GM19372 (cell line): Measurements from ENCODE around the gene TRIO.
"Not testable (repeated sequence)": the region's sequence is repeated elsewhere in the genome, so short reads cannot be mapped to it uniquely, and the experiment has no call there.

Experiments
- ATAC-seq: cut with Tn5 transposase; IDR thresholded peaks from one replicate; pipeline ENCODE4 v1.9.1; 2021; ENCODE audit warnings: mild to moderate bottlenecking, low read depth, moderate library complexity; ENCODE audit not compliant: unreplicated experiment

The TRIO gene

DNA sequence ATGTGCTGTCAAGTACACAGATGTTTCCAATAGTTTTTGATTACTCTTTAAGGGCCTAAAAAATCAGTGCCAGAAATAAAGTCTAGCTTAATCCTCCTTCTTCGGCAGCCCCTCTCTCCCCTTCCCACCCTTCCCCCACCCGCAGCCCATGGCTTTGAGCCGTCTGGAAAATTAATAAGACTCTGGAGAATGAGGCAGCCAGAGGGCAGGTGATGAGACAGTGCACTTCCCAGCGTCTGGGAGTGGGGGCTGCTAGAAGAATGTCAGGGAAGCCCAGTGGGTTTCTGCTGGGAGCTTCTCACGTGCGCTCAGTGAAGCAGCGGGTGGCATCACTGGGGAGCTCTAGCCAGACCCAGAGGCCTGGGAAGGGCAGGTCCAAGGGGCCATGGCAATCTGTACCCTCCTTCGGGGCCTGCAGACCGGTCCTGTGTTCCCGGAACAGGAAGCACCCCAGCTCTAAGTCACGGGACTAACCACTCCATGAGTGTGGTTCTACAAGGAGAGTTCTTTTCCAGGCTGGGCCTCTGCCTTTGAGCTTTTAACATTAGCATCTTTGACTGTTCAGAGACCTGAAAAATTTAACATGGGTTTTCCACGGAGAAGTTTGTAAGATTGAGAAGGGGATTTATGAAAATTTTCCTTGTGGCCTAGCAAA, 273.6 kb downstream of the TRIO start:
- ATAC-seq: no peak

DNA sequence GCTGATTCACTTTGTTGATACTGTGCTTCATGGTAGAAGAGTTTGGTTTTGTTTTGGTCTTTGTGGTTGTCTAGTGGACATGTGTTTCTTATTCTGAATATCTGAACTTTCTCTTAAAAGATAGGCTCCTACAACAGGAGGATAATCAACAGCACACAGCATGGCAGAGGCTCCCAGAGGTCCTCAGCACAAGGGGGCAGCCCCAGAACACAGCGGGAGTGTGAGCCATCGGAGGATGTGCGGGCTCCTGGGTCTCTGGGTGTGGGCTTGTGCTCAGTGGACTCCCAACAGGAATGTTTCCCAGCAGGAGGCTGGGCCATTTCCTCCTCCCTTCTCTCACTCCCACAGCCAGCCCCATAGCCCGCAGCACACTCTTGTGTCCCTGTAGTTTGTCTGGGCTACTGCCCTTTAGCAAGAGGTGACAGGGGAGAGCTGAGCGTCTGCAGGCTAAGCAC, 274.2 kb downstream of the TRIO start:
- no peak for ATAC-seq

DNA sequence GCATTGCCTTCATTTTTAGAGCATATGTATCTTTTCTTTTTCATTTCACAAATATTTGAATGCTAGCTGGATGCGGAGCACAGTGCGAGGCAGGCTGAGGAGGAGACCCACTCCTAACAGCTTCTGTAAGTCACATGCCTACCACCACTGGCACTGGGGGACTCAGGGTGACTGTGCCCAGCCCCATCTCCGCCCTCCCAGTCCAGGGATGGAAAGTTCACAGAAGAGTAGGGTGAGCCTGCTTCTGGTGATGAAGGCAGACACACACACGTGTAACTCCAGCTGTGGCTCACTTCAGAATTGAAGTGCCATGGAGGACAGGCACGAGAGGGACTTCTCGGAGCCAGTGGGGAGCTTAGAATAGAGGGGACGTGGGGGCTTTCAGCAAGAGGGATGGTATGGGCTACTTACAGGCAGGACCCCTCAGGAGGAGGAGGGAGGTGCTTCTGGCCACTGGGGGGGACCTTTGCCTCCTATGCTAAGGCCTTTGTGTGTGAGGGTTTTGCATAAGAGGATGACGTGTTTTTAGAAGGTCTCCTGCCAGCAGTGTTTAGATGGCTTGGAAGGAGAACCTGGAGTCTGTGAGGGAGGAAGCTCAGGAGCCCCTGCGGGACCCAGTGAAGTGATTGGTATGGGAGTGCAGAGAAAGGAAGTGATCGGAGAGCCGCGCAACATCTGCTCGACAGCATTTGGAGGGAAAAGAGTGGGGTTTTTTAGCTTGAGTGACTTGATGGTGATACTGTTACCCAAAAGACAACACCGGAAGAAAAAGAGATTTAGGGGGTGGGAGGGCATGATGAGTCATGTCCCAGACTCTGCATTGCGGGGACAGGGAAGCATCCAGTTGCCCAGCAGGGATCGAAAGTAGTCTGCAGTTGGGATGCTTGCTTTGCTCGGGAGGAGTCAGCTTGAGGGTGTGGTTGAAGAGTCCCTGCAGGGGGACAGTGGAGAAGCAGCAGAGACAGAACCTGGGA, 274.9 kb downstream of the TRIO start:
- no peak for ATAC-seq

DNA sequence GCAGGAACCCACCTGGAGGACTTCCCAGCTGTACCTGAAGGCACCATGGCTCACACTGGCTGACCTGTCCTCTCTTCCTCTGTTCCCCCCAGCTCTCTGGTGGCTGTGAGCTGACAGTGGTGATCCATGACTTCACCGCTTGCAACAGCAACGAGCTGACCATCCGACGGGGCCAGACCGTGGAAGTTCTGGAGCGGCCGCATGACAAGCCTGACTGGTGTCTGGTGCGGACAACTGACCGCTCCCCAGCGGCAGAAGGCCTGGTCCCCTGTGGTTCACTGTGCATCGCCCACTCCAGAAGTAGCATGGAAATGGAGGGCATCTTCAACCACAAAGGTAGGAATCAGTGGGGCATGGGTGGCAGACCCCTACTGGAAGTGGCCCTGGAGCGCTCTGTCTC, 276.5 kb downstream of the TRIO start:
- no peak for ATAC-seq

DNA sequence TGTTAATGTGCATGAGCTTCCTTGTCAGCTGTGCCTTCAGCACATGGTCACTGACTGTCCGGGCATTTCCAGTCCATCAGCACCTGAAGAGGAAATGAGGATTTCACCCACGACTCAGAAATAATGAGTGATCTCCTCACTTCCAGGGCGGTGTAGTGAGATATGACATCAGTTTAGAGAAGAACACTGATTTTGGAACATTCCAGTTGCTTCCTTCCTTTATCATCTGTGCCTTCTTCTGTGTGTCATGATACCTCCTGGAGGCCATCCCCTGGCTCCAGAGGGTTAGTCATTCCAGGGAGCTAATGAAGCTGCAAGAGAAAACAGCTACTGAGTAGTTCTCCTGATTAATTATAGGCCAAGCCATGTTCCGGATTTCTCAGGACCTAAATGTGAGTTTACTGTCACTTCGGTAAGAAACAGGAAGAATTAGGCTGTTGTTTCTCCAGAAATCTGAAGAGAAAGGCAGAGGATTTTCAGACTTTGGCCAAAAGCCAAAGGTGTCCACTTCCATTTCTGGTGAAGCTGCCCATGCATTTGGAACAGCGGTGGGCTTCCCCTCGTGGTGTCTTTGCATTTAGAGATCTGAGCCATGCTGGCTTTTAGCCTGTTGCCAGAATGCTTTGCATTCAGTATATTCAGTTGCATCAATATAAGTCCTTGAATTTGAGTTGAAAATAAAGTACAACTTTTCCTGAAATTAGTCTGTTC, 277.1 kb downstream of the TRIO start:
- no peak for ATAC-seq

DNA sequence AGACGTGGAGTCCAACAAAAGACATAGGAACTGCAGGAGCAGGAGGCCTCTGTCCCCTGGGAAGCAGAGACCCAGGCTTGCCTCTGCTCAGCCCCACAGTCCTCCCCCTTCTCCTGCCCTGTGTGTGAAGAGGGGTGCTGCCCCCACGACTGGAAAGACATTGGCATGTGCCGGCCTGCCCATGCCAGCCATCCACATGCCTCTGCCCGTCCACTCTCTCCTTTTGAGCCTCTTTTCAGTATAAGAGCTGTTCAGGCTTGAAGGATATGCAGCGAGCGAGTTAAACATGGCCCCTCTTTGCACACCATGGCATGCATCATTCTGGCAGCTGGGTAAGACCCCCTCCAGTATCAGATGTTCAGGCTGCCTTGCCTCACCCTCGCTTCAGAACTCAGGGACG, 278.7 kb downstream of the TRIO start:
- no peak for ATAC-seq

DNA sequence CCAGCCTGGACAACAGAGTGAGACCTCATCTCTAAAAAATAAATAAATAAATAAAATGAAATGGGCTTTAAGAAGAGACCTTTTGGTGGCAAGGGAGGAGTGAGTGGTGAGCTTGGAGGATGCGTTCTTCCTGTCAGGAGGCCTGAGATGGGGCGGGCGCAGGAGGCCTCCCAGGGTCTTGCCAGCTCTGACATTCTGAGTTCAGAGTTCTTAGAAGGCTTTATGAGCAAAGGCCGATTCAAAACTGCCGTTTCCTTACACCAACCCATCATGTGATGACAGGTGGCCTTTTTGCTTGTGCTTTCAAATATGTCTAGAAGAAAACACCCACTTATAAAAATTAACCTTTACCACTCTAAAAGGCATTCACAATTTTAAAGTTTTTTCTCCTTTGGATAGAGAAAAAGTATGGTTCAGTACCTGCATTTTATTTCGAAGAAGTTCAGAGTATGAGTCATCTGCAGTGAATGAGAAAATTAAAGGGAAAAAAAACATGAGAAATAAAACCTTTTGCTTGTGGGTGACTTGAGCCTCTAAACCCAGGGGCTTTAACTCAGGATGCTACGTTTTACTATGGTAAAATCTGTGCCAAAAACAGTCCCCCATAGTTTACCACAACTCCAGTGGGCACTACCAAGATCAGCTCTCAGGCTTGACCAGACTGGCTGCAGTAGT, 281.0 kb downstream of the TRIO start:
- no peak for ATAC-seq

DNA sequence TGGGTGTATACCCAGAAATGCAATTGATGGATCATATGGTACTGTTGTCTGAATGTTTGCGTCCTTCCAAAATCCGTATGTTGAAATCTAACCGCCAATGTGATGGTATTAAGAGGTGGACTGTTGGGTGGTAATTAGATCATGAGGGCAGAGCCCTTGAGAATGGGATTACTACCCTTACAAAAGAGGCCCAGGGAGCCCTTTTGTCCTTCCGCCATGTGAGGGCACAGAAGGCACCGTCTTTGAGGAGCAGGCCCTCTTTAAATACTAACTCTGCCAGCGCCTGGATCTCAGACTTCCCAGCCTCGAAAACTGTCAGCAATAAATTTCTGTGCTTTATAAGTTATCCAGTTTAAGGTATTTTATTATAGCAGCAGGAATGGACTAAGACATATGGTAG, 282.4 kb downstream of the TRIO start:
- ATAC-seq: no peak

DNA sequence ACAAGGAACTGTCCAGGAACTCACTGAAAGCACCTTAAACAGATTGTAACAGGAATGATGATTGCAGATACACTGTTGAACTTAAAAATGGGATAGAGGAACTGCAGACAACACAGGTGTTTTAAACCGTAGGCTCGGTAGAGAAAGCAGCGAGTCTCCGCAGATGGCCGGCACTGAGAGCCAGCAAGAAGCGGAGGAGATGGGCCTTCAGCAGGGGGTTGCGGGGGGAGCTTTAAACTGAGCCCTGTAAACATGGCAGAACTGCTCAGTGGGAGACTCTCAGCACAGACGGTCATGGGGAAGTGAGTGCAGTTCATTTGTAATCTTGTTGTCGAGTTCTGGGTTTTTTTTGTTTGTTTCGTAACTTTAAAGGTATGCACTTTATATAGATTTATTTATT, 283.4 kb downstream of the TRIO start:
- no peak for ATAC-seq

DNA sequence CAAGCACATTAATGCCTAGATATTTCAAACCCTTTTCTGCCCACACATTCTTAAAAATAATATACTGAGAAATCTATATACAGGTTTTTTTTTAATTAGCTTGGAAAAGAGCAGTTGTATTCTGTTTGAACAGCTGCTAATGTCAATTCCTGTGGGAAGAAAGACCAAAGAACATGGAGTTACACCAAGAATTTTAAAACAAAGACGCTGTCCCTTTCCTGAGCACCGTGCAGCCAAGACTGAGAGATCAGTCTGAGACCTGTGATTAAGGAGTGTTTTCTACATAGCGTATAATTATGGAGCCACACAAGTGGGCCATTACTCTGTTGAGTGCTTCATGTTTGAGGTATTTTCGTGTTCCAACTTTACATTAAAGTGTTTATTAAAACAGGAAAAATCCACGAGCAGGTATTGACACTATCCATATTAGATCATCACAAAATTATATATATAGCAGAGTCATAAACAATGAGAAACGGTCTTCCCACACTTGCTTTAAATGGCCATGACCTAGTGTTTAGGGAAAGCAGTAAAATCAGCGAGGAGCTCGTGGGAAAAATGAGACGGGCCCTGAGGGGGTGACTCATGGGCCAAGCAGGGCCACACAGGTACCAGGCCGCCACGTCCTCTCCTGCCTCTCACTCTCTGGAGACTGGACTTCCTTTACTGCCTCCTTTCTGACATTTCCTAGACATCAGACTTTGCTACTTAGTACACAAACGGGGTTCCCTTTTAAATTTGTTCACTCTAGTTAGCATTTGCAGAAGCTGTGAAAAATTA, 285.4 kb downstream of the TRIO start:
- no peak for ATAC-seq

DNA sequence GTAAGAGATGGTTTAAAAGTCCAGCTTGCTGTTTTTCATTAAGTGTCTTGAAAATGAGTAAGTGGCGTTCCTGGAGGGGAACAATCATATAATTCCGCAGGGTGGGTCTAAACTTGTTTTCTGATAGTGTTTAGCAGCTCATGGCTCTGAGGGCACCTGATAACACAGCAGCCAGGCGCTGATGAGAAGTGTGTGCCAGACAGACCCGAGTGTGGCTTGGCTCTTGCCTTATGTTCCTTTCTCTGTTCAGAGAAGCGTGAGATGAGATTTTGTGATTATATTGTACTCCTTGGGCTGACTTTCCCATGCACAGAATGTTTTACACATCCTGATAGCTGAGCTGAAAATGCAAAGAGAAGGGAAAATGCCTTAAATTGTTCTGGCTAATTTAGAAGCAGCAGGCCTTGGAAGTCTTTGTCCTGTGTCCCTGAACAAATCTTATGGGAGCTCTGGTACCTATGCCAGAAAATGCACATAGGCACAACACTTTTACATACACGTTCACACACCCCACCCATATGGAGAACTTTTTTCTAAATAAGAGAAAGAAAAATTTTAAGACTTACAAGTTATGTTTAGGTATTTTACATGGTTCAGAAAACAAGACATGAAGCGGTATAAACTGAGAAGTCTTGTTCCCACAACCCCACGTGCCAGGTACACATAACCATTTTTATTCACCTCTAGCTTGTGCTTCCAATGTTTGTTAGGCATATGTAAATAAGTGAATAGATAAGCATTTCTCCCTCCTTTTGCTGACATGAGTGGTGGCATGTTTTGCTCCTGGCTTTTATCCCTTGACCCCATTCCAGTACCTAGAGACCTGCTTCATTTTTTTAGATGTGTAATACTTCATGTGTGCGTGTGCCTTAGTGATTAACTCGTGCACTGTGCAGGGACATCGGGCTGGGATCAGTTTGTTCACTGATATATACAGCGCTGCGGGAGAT, 286.2 kb downstream of the TRIO start:
- no peak for ATAC-seq

DNA sequence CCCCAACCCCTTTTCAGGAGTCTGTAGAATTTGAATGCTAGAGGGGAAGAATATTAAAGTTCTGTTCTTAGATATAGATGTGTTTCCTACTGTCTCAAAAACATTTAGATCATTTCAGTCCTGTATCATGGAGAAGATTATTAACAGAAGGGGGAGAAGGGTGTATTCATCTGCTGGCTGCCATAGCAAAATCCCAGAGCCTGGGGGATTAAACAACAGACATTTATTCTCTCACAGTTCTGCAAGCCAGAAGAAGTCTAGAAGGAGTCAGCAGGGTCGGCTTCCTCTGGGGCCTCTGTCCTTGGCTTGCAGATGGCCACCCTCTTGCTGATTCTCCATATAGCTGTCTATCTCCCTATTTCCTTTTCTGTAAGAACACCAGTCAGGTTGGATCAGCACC, 288.4 kb downstream of the TRIO start:
- ATAC-seq: no peak

DNA sequence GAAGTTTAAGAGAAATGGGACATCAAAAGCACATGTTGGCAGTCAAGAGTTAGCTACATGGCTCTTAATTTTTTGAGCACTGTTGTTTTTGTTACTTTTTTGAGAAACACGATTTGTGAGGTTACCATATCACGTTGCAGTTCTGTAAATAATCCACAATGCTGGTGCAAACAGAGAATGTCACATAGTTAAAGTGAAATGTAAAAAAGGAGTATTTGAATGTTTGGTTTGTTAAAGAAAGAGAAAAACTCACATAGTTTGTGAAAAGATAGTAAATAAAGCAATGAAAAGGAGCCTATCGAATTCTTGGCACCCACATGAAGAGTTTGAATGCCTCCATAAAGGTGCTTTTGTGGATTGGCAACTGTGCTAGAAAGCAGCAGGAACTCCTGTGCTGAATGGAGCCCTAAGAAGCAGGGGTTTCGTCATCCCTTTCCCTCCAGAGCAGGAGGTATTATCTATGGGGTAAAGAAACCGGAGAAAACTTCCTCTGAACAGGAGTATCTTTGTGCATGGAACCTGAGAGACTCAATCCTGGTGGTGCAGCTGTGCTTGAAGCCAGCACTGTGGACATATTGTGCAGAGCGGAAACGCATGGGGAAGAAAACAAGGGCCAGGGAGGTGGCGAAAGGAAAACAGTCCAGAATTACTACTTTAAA, 289.9 kb downstream of the TRIO start:
- no peak for ATAC-seq

DNA sequence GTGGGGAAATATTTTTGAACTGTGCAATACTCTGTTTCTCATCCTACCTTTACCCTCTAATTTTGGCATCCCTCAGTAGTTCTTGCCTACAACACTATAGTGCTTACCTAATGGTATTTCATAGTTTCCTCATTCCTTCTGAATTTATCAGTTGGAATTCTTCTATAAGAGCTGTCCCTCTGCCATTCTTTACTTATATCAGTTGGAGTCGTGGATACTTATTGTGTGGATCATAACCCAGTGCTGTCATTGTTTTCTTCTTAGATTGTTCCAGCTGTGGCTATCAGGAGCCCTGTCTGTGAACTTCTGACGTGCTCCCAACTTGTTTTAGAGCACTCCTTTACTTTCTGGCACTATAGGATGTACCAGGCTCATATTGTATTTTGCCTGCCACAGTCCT, 292.3 kb downstream of the TRIO start:
- no peak for ATAC-seq

DNA sequence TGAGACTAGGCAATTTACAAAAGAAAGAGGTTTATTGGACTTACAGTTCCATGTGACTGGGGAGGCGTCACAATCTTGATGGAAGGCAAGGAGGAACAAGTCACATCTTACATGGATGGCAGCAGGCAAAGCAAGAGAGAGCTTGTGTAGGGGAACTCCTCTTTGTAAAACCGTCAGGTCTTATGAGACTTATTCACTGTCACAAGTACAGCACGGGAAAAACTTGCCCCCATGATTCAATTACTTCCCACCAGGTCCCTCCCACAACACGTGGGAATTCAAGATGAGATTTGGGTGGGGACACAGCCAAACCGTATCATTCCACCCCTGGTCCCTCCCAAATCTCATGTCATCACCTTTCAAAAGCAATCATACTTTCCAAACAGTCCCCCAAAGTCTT, 293.0 kb downstream of the TRIO start:
- not testable (repeated sequence) for ATAC-seq

DNA sequence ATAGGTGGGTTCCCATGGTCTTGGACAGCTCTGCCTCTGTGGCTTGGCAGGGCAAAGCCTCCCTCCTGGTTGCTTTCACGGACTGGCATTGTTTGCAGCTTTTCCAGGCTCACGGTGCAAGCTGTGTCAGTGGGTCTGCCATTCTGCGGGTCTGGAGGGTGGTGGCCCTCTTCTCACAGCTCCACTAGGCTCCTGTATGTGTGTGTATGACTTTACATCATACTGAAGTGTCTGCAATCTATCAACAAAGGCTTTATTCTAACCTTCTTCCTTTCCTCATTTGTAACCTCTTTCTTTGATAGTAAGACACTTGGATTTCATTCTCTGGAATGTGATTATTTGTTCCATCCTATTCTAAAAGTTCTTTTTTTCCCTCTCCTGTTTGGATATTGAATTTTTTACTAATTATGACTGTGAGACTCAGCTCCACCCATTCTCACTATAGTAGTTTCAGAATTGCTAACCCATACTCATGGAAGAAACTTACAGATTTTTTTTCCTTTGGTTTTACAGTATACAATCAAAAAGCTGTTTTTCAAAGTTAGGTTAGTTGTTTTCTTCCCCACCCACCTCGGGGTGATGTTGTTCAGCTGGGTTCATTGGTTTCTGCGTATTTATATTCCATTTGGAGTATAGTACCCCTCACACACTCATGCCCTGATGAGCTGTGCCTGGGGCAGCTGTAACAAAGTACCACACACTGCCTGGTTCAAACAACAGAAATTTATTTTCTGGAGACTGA, 293.8 kb downstream of the TRIO start:
- ATAC-seq: peak; percentile 51

DNA sequence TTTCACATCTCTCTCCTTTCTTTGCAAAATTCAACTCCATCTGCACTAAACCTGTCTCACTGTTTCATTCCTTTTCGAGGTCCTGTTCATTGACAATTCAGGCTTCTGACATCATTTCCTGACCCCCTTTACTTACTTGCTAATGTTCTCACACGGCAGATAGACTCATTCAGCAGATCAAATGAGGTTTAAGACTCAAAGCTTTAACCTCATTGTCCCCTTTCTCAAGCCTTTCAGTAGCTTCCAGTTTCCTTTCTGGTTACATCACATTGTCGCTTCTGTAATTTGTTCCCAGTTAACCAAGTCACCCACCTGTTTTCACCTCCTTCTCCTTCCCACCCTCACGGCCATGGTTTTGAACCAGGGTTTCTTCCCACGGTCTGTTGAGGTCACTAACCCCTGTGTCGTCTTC, 295.1 kb downstream of the TRIO start:
- peak; percentile 46 for ATAC-seq
